ENCODE measurements around the gene MEP1B.

DNA sequence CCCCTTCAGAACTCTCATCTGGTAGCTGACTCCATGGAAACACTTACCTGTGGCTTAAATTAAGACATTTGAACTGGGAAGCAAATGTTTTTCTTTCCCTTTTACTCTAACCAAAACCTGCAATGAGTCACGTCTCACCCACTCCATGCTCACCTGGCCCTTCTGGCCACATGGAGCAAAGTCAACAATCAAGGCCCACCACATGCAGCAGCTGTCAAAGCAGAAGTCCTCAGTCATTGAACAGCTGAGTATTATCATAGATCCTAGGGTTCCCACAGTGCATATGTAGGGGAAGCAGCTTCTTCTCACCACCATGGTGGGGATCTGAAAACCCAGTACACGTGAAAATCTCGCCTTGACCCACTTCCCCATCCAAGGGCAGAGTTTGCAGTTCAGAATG lies 12.3 kb upstream of the MEP1B start:
- no peak for TF ChIP-seq POLR2A (IDR thresholded peaks at IDR 0.05; ENCODE audit: low read depth, low read length)
- TF ChIP-seq POLR2AphosphoS5 (IDR thresholded peaks at IDR 0.05; ENCODE audit: low read depth, low read length): no peak
- TF ChIP-seq TAF1 (IDR thresholded peaks at IDR 0.05; ENCODE audit: borderline replicate concordance, low read depth, low read length): no peak
